ENCODE data around the gene FBXL5. TPM values are rescaled to one million over a fixed set of nuclear protein-coding genes. Genes with fewer than 3 reads are reported as not detected.
A peak's percentile ranks its signal among the peaks of the same experiment; 100 is the strongest.

Gene FBXL5
- total RNA-seq, 1 experiment from 2014 or later: 69.6 TPM

GRCh38 chr4:15655223-15656037 lies at the start of gene FBXL5 (continued):
- TF ChIP-seq E2F4 (CRISPR knock-in tag; IDR thresholded peaks at IDR 0.05; ENCODE audit: borderline replicate concordance, low read depth): no peak
- TF ChIP-seq ZNF512 (CRISPR knock-in tag; IDR thresholded peaks at IDR 0.05; ENCODE audit: borderline replicate concordance): no peak
- TF ChIP-seq AR (CRISPR knock-in tag; IDR thresholded peaks at IDR 0.05): 0 out of 2 replicates have a peak, but pooled peaks have one; percentile 16
- TF ChIP-seq ZNF416 (CRISPR knock-in tag; IDR thresholded peaks at IDR 0.05): no peak
- TF ChIP-seq, protein P1, sequence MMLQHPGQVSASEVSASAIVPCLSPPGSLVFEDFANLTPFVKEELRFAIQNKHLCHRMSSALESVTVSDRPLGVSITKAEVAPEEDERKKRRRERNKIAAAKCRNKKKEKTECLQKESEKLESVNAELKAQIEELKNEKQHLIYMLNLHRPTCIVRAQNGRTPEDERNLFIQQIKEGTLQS (CRISPR knock-in tag; conservative IDR thresholded peaks at IDR 0.05): no peak
- TF ChIP-seq JAZF1 (CRISPR knock-in tag; IDR thresholded peaks at IDR 0.05): no peak
- no peak for TF ChIP-seq SMAD4 (CRISPR knock-in tag; IDR thresholded peaks at IDR 0.05)
- TF ChIP-seq ZNF423 (CRISPR knock-in tag; IDR thresholded peaks at IDR 0.05): no peak
- TF ChIP-seq ZNF232 (CRISPR knock-in tag; IDR thresholded peaks at IDR 0.05): no peak
- no peak for TF ChIP-seq NFE2L1 (CRISPR knock-in tag; IDR thresholded peaks at IDR 0.05)
- TF ChIP-seq FOXJ3 (CRISPR knock-in tag; IDR thresholded peaks at IDR 0.05; ENCODE audit: borderline replicate concordance): no peak
- no peak for TF ChIP-seq NR3C1 (CRISPR knock-in tag; conservative IDR thresholded peaks at IDR 0.05; ENCODE audit: low read depth)
- no peak for TF ChIP-seq MXD4 (CRISPR knock-in tag; IDR thresholded peaks at IDR 0.05; ENCODE audit: borderline replicate concordance)
- peak; percentile 29; the same call in 1 of the 2 replicates for TF ChIP-seq TP53 (CRISPR knock-in tag; IDR thresholded peaks at IDR 0.05)
- no peak for TF ChIP-seq ZBTB43 (CRISPR knock-in tag; IDR thresholded peaks at IDR 0.05)
- TF ChIP-seq CBFB (CRISPR knock-in tag; IDR thresholded peaks at IDR 0.05; ENCODE audit: low read depth): no peak
- no peak for TF ChIP-seq NR1H2 (CRISPR knock-in tag; IDR thresholded peaks at IDR 0.05)

DNA sequence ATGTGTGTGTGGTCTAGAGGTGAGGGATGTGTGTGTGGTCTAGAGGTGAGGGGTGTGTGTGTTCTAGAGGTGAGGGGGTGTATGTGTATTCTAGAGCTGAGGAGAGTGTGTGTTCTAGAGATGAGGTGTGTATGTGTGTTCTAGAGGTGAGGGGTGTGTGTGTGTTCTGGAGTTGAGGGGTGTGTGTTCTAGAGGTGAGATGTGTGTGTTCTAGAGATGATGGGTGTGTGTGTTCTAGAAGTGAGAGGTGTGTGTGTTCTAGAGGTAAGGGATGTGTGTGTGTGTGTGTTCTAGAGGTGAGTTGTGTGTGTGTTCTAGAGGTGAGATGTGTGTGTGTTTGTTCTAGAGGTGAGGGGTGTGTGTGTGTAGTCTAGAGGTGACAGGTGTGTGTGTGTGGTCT lies 49.0 kb upstream of the FBXL5 start:
- TF ChIP-seq ZNF423 (CRISPR knock-in tag; IDR thresholded peaks at IDR 0.05) (no peak), ZNF396 (CRISPR knock-in tag; IDR thresholded peaks at IDR 0.05; ENCODE audit: borderline replicate concordance) (no peak), ATF2 (CRISPR knock-in tag; IDR thresholded peaks at IDR 0.05; ENCODE audit: borderline replicate concordance, low read depth) (no peak), EMX1 (CRISPR knock-in tag; IDR thresholded peaks at IDR 0.05) (no peak), RORB (CRISPR knock-in tag; IDR thresholded peaks at IDR 0.05) (no peak)
- POLR2A ChIA-PET: no interaction called here
- no peak overlapping the region for H3K27ac Mint-ChIP-seq
- peaks cover 29% of the 10 kb centered on the region for H3K4me1 Mint-ChIP-seq
- no peak for ATAC-seq
- H3K9me3 Mint-ChIP-seq: peaks cover 9% of the 10 kb centered on the region
- CTCF ChIA-PET: no interaction called here
- H3K4me3 Mint-ChIP-seq: no peak overlapping the region
- no peak for DNase-seq (ENCODE audit: low spot score)
- peaks cover 25% of the 10 kb centered on the region for H3K27me3 Mint-ChIP-seq (ENCODE audit: low read depth)
- H3K36me3 Mint-ChIP-seq: peaks cover 4% of the 10 kb centered on the region
